VCaP (cell line): Measurements from ENCODE around the gene NR2E1.
A peak's percentile ranks its signal among the peaks of the same experiment; 100 is the strongest.

Experiments used
- H3K27ac ChIP-seq: fragments of 450-650 bp; 2 replicates; pipeline ENCODE4 v1.5.1; 2017
- TF ChIP-seq, protein P1 (sequence below): fragments of 450-650 bp; conservative IDR thresholded peaks from 2 replicates; pipeline ENCODE4 v1.5.1; 2017; ENCODE audit warnings: mild to moderate bottlenecking, moderate library complexity

NR2E1 gene

DNA sequence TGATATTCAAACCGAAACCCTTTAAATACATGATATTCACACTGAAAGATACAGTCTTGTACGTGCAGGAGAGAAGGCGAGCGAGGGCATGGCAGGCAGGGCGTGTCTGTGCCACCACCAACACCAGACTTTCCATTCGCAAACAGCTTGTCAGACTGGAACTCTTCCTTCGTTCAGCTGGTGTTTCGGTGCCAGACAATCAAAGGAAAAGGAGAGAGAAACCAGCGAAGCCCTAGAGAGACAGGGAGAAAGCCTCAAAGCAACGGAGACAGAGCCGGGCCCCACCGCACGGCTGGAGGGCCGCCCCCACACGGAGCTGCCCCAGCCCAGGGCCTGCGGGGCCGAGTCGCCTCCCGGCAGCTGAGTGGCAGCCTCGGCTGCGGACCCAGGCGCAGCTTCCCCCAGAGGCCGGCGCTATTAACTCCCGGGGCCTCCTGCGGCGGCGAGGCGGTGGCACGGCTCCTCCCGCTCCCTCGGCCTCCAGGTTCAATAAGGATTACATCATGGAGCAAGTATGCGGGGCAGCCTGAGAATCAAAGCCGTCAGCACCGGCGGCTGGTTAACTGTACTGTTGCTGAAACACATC, 32.1 kb upstream of the NR2E1 start:
- TF ChIP-seq, protein P1, sequence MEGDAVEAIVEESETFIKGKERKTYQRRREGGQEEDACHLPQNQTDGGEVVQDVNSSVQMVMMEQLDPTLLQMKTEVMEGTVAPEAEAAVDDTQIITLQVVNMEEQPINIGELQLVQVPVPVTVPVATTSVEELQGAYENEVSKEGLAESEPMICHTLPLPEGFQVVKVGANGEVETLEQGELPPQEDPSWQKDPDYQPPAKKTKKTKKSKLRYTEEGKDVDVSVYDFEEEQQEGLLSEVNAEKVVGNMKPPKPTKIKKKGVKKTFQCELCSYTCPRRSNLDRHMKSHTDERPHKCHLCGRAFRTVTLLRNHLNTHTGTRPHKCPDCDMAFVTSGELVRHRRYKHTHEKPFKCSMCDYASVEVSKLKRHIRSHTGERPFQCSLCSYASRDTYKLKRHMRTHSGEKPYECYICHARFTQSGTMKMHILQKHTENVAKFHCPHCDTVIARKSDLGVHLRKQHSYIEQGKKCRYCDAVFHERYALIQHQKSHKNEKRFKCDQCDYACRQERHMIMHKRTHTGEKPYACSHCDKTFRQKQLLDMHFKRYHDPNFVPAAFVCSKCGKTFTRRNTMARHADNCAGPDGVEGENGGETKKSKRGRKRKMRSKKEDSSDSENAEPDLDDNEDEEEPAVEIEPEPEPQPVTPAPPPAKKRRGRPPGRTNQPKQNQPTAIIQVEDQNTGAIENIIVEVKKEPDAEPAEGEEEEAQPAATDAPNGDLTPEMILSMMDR = peak; percentile 31
- peak overlapping the region; percentile 77 for H3K27ac ChIP-seq

DNA sequence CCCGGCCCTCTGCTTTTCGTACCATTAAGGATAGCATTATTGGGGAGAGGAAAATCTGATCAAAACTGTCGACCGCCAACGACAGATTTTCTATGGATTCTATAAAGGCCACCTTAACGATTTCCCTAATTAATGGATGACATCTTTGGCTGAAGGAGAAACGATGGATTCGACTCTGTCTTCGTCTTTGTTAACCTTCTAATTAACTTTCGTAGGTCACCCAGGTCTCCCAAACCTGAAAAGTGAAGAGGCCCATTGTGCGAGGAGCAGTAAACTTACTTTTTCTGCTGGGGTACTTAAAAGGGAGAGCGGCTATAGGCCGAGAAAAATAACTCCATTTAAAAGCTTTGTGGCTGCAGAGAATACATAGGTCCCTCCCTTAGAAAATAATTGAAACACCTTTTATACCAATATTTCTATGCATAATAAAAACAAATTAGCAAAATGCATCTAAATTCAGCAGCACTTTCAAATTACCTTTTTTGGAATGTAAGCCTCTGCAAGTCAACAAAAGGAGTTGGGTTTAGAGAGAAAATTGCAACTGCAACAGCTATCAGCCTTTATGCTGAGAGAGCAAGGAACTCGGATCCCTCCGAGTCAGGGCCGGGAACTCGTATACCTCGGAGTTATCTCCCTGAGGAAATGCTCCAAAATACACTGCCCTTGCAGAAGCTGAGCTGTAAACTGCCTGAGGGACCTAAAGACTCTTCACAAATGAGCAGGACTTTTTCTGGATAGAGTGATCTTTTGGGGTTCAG, 31.4 kb upstream of the NR2E1 start:
- TF ChIP-seq, protein P1 = no peak

DNA sequence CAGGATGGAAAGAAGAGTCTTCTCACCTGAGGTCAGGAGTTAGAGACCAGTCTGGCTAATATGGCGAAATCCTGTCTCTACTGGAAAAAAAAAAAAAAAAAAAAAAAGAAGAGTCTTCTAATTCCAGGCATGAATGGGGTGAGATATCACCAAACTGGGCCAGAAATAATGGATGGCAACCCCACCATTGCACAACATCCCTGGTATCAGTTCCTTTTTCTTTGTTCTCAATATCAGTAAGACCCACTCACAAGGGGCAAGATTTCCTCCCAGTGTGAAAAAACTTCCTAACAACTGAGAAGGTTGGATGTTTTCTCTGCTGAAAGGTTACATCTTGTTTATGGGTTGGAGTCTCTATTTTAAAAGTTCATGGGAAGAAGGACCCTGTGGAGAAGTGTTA, 23.6 kb upstream of the NR2E1 start:
- TF ChIP-seq, protein P1 = no peak
- H3K27ac ChIP-seq = no peak overlapping the region

More for the DNA sequence above, 31.4 kb upstream of the NR2E1 start:
- peak overlapping the region; percentile 77 for H3K27ac ChIP-seq

DNA sequence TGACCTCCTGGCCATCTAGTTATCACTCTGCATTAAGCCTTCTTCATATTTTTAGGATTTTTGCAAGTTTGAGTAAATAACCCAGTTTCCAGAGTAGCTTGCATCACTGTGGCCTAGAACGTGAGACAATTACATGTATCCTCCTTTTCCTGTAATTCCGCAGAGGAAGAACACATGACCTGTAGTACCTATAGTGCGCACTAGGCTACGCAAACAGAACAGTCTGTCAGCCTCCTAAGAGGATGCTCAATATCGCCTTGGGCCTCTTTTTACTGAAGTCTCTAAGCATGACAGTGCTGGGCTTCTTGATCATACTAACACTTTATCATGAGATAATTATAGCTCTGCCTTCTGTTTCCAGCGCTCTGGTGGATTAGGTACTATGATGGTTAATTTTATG, 20.2 kb upstream of the NR2E1 start:
- TF ChIP-seq, protein P1 = no peak
- H3K27ac ChIP-seq = no peak overlapping the region

DNA sequence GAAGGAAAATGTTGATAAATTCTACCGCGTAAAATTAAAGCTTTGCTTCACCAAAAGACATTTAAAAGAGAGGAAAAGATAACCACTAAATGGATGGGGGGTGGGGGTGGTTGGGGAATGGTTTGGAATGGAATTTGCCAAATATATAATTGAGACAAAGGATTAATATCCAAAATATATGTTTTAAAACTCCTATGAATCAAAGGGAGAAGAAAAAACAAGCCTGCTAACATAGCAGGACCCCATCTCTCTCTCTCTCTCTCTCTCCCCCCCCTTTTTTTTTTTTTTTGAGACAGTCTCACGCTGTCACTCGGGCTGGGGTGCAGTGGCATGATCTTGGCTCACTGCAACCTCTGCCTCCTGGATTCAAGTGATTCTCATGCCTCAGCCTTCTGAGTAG, 13.4 kb upstream of the NR2E1 start:
- H3K27ac ChIP-seq = no peak overlapping the region
- TF ChIP-seq, protein P1 = no peak

DNA sequence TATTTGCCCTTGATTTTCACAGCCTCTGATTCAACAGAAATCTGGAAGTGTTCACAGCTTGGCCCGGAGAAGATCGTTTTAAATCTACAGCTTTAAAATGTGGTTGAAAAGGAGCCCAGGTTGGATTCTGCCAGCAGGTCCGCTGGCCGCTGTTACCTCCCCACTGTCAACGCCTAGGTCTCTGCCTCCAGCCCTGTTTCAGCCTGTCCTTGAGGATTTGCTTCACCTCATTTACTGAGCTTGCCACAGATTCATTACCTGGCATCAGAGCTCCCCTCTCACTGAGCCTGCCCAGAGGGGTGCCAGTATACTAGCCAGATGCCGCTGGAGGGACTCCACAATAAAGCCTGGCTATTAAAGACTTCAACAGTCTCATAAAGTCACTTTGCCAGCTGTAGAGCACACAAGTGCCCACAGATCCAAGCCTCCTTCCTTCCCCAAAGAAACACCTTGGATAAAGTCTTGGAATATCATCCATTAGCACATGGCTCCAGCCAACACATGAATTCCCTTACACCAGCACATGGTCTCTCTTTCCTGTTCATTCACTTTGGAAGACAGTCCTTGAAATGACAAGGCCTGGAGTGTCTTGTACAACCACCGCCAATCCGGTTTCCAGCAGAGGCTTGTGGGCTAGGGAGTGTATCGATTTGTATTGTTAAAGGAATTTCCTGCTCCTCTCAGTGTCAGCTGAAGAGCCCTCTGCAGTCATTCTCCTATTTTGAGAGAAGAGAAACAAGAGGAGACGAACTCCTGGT, 9.5 kb upstream of the NR2E1 start:
- H3K27ac ChIP-seq = peak overlapping the region; percentile 80
- TF ChIP-seq, protein P1 = no peak

DNA sequence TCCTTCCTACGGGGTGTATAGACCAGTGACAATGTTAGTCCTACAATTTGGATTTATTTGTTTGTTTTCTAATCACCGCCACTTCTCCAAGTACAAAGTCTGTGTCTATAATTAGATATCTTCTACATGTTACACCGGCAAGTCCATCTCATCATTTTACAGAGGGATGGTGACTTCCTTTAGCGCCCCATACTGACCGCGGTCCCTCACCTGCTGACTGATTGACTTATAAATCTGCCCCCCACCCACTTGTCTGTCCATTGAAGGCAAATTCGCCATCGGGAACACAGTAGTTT, 8.9 kb upstream of the NR2E1 start:
- TF ChIP-seq, protein P1 = no peak
- peak overlapping the region; percentile 80 for H3K27ac ChIP-seq
